ENCODE results near the gene ERMARD.

ERMARD gene

DNA sequence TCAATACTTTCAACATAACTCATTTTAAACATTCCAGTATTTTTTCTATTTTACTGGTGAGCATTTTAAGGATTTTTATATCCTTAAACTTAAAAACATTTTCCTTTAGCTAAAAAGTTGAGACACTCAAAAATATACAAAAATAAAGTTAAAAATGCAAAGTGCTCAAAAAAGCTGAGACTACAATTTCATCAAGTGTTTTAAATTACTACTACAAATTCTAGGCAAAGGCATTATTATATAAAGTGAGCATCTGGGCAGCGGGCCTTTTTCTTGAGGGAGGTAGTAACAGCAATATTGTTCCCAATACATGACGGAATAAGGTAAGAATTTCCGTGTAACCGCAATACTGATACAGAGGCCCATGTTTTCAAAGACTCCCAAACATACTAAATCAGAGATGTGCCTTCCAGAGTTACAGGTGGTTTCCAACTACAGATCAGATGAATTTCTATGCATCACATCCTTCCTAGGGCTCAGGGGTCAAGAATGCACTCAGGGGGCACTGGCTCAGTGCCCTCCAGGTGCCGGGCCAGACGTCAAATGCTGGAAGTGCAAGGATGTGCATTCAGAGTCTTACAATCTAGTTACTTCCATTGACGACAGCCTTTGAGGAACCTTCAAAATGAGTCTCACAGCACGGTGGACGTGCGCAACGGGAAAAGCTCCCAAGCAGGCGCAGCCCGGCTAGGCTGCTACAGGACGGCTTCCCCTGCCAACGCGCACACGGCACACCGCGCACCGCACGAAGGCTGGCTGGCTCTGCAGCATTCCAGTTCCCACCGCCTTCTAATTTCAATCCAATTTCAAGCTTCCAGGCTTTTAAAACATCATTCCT is 28.8 kb upstream of the ERMARD start:
- no peaks in the 10 kb centered on the region for H3K36me3 ChIP-seq (ENCODE audit: insufficient read depth, low read length)
- peaks cover 22% of the 10 kb centered on the region for H3K4me1 ChIP-seq (ENCODE audit: control insufficient read depth, insufficient read depth, low read length)
- H3K4me2 ChIP-seq (ENCODE audit: low read length), result peak overlapping the region; percentile 93
- H3K4me3 ChIP-seq (ENCODE audit: low read length), result peak overlapping the region; percentile 74
- H3K27me3 ChIP-seq (ENCODE audit: control insufficient read depth, insufficient read depth, low read length), result no peaks in the 10 kb centered on the region
- H3K9ac ChIP-seq (ENCODE audit: low read depth, low read length), result peak overlapping the region; percentile 70
- no peaks in the 10 kb centered on the region for H3K9me3 ChIP-seq (replicated peaks; ENCODE audit: low read length)

DNA sequence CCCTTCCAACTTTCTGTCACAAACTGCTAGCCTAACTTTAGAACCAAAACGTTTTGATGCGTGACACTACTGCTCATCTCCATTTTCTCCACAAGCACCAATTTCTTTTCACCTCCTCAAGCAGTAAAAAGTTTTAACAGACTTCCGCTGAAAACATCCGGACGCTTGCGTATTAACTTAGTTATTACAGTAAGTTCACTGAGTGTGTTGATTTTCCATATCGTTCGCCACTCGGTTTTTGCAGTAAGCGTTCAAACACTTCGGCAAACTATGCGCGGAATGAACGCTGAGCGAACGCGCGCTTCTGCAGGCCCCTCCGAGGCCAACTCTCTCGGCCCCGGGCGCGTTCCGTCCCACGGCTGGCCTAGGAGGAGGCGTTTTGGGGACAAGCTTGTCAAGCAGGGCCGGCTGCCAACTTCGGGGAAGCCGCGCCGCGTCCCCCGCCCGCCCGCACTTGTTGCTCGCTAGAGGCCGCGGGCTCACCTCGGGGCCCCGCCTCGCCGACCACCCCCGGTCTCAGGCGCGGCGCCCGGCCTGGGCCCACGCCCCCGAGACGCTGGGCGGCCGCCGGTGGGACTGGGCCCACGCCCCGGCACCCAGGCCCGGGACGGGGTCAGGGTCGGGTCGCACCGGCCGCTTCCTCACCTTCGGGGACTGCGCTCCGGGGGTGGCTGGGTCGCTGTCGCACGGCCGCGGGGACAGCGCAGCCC is 28.1 kb upstream of the ERMARD start:
- H3K9ac ChIP-seq (ENCODE audit: low read depth, low read length), result peak overlapping the region; percentile 70
- no peaks in the 10 kb centered on the region for H3K27me3 ChIP-seq (ENCODE audit: control insufficient read depth, insufficient read depth, low read length)
- peak overlapping the region; percentile 74 for H3K4me3 ChIP-seq (ENCODE audit: low read length)
- peaks cover 22% of the 10 kb centered on the region for H3K4me1 ChIP-seq (ENCODE audit: control insufficient read depth, insufficient read depth, low read length)
- peak overlapping the region; percentile 93 for H3K4me2 ChIP-seq (ENCODE audit: low read length)
- H3K9me3 ChIP-seq (replicated peaks; ENCODE audit: low read length), result no peaks in the 10 kb centered on the region
- H3K36me3 ChIP-seq (ENCODE audit: insufficient read depth, low read length), result no peaks in the 10 kb centered on the region

DNA sequence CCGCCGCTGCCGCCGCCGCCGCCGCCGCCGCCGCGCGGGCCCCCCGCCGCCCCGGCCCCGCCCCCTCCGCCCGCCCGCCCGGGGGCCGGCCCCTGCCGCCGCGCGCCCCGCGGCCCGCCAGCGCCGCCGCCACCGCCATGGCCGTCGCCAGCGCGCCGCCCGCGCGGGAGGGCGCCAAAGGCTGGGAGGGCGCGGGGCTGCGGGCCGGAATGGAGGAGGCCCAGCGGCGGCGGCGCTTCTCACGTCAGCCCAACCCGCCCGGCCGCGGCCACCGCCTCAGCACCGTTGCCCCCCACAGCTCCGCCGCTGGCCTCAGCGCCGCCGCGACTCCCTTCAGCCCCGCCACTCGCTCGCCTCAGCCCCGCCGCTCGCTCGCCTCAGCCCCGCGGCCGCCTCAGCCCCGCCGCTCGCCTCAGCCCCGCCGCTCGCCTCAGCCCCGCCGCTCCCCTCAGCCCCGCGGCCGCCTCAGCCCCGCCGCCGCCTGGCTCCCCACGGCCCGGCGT is 27.4 kb upstream of the ERMARD start:
- H3K4me1 ChIP-seq (ENCODE audit: control insufficient read depth, insufficient read depth, low read length), result peaks cover 22% of the 10 kb centered on the region
- H3K27me3 ChIP-seq (ENCODE audit: control insufficient read depth, insufficient read depth, low read length), result no peaks in the 10 kb centered on the region
- H3K4me3 ChIP-seq (ENCODE audit: low read length), result peak overlapping the region; percentile 70
- H3K9ac ChIP-seq (ENCODE audit: low read depth, low read length), result peak overlapping the region; percentile 59
- peak overlapping the region; percentile 61 for H3K4me2 ChIP-seq (ENCODE audit: low read length)
- no peaks in the 10 kb centered on the region for H3K36me3 ChIP-seq (ENCODE audit: insufficient read depth, low read length)
- H3K9me3 ChIP-seq (replicated peaks; ENCODE audit: low read length), result no peaks in the 10 kb centered on the region

DNA sequence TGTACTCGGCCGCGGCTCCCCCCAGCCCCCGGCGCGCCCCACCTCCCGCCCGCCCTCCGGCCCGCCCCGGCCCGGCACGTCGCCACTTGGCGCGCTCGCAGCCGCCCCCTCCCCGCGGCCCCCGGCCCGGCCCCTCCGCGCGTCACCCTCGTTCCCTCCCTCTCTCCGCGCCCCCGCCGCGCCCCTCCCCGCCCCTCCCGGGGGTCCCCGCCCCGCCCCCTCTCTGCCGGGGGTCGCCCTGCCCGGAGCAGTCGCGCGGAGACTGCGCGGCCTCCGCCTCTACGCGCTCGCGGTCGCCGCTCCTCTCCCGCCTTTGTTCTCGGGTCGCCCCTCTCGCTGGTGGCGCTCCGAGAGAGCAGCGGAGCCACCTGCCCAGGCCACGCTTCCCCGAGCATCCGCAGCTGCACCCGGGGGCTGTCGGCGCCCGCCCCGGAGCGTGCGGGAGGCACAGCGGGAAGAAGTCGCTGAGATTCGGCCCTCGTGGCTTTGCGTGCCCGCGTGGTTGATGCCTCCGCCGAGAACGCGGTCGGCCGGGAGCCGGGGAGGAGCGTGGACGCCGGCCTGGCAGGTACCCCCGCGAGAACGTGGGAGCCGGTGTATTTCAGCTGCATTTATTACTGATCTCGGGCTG is 26.8 kb upstream of the ERMARD start, which contains the start of gene PHF10:
TSS of gene PHF10 (minus strand) at position 7 of the 631 bp plus-strand sequence. CDS start 569 bp downstream, outside the sequence.
- Histone ChIP-seq H3K27me3 (ENCODE audit: control insufficient read depth, insufficient read depth, low read length) (no peaks in the 10 kb centered on the region), H3K9ac (ENCODE audit: low read depth, low read length) (peak within 1 kb of the TSS; percentile 70), H3K4me1 (ENCODE audit: control insufficient read depth, insufficient read depth, low read length) (peaks cover 20% of the 10 kb centered on the region), H3K36me3 (ENCODE audit: insufficient read depth, low read length) (no peaks in the 10 kb centered on the region), H3K9me3 (replicated peaks; ENCODE audit: low read length) (no peaks in the 10 kb centered on the region), H3K4me3 (ENCODE audit: low read length) (peak within 1 kb of the TSS; percentile 74), H3K4me2 (ENCODE audit: low read length) (peak within 1 kb of the TSS; percentile 93)

DNA sequence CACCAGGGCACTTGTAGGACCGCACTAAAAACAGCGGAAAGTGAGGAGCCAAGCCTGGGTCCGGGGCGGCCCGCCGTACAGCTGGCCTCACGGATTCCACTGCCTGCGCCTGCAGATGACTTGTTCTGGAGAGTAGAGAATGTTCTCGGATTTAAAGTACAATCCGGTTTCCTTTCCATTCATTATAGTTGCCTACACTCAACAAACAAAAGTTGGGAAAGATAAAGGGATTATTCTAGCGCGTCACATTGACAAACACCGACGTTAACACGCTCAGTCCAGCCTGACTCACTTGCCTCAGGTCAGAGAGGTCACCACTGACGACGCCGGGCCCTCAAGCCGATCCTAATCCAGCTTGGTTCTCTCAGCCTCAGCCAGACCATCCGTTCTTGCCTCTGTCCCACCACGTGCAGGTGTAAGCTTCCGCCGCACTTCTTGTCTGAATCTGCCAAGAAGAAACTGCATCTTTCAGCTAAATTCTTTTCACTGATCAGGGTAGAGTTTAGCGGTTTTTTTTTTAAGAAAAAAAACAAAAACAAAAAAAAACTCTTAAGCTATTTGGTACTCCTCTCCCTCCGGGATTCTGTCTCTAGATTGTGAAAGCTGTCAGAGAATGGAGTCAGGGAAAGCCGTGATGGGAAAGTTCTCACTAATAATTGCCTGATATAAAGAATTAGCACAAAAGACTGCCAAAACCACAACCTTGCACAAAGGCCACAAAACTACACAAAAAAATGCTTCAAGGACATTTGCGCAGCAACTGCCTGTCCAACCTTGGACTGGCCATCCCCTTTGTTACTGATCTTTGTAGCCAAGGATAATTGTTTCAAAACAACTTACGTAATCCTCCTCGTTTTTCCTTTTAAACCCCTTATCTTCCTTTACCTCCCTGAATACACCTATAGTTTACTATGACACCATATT is 26.0 kb upstream of the ERMARD start:
- no peaks in the 10 kb centered on the region for H3K9me3 ChIP-seq (replicated peaks; ENCODE audit: low read length)
- peak overlapping the region; percentile 64 for H3K9ac ChIP-seq (ENCODE audit: low read depth, low read length)
- peak overlapping the region; percentile 85 for H3K4me2 ChIP-seq (ENCODE audit: low read length)
- no peaks in the 10 kb centered on the region for H3K36me3 ChIP-seq (ENCODE audit: insufficient read depth, low read length)
- H3K27me3 ChIP-seq (ENCODE audit: control insufficient read depth, insufficient read depth, low read length), result no peaks in the 10 kb centered on the region
- peak overlapping the region; percentile 70 for H3K4me3 ChIP-seq (ENCODE audit: low read length)
- peaks cover 20% of the 10 kb centered on the region for H3K4me1 ChIP-seq (ENCODE audit: control insufficient read depth, insufficient read depth, low read length)

DNA sequence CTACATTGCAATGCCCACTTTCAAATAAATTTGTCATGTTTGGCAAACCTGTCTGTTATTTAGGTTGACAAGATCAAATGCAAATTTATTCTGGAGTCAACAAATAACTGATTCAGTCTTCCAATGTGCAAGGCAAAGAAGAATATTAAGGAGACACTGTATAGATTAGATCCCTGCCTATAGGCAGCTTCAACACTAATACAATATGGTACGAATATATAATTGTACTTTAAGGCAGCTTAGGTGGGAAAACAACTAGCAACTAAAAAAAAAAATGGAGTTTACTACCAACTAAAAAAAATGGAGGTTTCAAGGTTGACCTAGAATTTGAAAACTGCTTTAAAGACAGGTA is 25.4 kb upstream of the ERMARD start:
- no peak overlapping the region for H3K4me2 ChIP-seq (ENCODE audit: low read length)
- no peaks in the 10 kb centered on the region for H3K9me3 ChIP-seq (replicated peaks; ENCODE audit: low read length)
- no peak overlapping the region for H3K9ac ChIP-seq (ENCODE audit: low read depth, low read length)
- no peaks in the 10 kb centered on the region for H3K36me3 ChIP-seq (ENCODE audit: insufficient read depth, low read length)
- no peaks in the 10 kb centered on the region for H3K27me3 ChIP-seq (ENCODE audit: control insufficient read depth, insufficient read depth, low read length)
- H3K4me1 ChIP-seq (ENCODE audit: control insufficient read depth, insufficient read depth, low read length), result peaks cover 20% of the 10 kb centered on the region
- H3K4me3 ChIP-seq (ENCODE audit: low read length), result no peak overlapping the region

DNA sequence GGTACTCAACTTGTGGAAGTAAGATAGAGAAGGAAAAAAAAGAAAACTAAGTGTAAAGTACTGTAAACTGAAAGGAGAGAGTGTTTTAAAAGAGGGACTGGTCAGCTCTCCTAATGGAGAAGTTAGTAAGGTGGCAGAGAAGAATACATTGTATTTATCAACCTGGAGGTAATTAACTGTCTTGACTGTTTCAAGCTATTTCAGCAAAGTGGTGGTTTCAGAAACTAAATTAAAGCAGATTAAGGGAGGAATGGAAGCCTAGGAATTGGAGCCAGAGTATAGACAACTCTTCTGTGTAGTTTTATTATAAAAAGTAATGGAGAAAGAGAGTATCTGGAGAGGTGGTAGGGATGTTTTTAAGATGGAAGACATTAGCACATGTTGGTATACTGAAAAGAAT is 24.5 kb upstream of the ERMARD start:
- no peak overlapping the region for H3K9ac ChIP-seq (ENCODE audit: low read depth, low read length)
- H3K27me3 ChIP-seq (ENCODE audit: control insufficient read depth, insufficient read depth, low read length), result no peaks in the 10 kb centered on the region
- H3K9me3 ChIP-seq (replicated peaks; ENCODE audit: low read length), result no peaks in the 10 kb centered on the region

DNA sequence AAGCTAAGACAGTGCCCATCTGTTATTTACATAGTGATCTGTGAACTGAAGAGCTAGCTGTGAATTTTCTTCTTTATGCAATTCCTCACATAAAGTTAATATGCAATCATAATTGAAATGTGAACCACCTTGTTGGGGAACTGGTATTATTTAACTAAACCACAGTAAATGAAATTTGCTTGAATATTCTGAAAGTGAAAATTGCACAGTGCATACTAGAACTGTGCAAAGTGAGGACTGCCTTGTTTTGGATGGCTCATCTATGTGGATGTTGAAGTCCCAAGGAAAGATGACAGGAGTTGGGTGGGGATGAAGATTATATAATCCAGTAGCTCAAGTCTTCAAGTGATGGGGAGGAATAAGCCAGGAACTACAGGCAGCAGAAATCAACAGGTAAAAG is 21.5 kb upstream of the ERMARD start:
- no peak overlapping the region for H3K9ac ChIP-seq (ENCODE audit: low read depth, low read length)
- no peaks in the 10 kb centered on the region for H3K9me3 ChIP-seq (replicated peaks; ENCODE audit: low read length)
- no peak overlapping the region for H3K4me3 ChIP-seq (ENCODE audit: low read length)
- peaks cover 5% of the 10 kb centered on the region for H3K4me1 ChIP-seq (ENCODE audit: control insufficient read depth, insufficient read depth, low read length)
- no peak overlapping the region for H3K4me2 ChIP-seq (ENCODE audit: low read length)
- no peaks in the 10 kb centered on the region for H3K36me3 ChIP-seq (ENCODE audit: insufficient read depth, low read length)
- no peaks in the 10 kb centered on the region for H3K27me3 ChIP-seq (ENCODE audit: control insufficient read depth, insufficient read depth, low read length)

More for the DNA sequence above, 24.5 kb upstream of the ERMARD start:
- peaks cover 16% of the 10 kb centered on the region for H3K4me1 ChIP-seq (ENCODE audit: control insufficient read depth, insufficient read depth, low read length)
- no peak overlapping the region for H3K4me3 ChIP-seq (ENCODE audit: low read length)
- no peak overlapping the region for H3K4me2 ChIP-seq (ENCODE audit: low read length)
- no peaks in the 10 kb centered on the region for H3K36me3 ChIP-seq (ENCODE audit: insufficient read depth, low read length)

DNA sequence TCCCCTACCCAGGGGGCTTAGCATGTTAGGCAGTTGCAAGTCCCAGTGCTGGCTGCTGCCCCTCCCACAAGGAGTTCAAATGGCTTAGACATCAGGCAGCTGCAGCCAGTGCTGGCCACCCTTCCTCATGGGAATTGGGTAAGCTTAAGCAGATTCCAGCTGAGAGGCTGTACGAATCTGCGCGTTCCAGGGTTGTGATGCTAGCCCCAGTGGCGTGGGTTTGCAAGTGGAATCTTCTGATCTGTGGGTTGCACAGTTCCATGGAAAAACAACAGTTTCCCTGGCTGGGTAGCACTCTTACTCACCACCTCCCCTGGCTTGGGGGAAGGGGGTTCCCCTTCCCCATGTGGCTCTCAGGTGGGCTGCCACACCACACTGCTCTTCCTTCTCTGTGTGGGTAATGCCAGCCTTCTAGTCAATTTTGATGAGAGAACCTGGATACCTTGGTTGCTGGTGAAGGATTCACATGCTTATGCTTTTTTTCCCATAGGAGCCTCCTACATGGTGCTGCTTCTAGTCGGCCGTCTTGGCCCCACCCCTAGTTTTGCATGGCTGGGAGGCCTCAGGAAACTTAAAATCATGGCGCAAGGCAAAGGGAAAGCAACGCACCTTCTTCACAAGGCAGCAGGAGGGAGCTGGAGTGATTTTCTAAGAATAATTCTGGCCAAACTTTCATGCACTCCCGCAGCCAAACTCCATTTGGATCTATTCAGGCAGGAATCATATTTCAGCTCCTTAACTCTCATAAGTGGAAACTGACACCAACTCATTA is 13.0 kb upstream of the ERMARD start:
- no peak overlapping the region for H3K4me3 ChIP-seq (ENCODE audit: low read length)

DNA sequence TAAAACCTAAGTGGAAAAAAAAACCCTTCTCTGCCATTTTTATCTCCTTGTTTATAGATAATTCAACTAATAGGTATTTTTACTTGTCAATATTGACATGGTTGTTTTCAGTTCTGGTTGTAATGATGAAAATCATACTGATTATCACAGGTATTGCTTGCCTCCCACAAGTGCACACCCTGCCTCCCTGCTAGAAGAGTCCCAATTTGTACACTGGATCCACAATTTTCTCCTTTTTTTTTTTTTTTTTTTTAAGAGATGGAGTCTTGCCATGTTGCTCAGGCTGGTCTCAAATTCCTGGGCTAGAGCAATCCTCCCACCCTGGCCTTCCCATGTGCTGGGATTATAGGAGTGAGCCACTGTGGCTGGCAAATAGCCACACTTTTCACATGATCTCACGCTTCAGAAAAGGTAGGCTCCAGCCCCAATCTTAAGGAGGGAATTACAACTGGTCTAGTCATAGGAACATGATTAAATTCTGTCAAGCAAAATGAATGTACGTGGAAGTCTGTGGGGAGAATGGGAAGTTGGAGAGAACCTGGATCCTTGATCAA is 12.4 kb upstream of the ERMARD start:
- no peaks in the 10 kb centered on the region for H3K9me3 ChIP-seq (replicated peaks; ENCODE audit: low read length)
- no peaks in the 10 kb centered on the region for H3K36me3 ChIP-seq (ENCODE audit: insufficient read depth, low read length)
- no peak overlapping the region for H3K9ac ChIP-seq (ENCODE audit: low read depth, low read length)
- no peak overlapping the region for H3K4me3 ChIP-seq (ENCODE audit: low read length)
- no peaks in the 10 kb centered on the region for H3K4me1 ChIP-seq (ENCODE audit: control insufficient read depth, insufficient read depth, low read length)
- H3K27me3 ChIP-seq (ENCODE audit: control insufficient read depth, insufficient read depth, low read length), result peaks cover 21% of the 10 kb centered on the region
- H3K4me2 ChIP-seq (ENCODE audit: low read length), result no peak overlapping the region

More for the DNA sequence above, 13.0 kb upstream of the ERMARD start:
- Histone ChIP-seq H3K36me3 (ENCODE audit: insufficient read depth, low read length) (no peaks in the 10 kb centered on the region), H3K9ac (ENCODE audit: low read depth, low read length) (no peak overlapping the region), H3K4me1 (ENCODE audit: control insufficient read depth, insufficient read depth, low read length) (no peaks in the 10 kb centered on the region), H3K9me3 (replicated peaks; ENCODE audit: low read length) (no peaks in the 10 kb centered on the region), H3K4me2 (ENCODE audit: low read length) (no peak overlapping the region), H3K27me3 (ENCODE audit: control insufficient read depth, insufficient read depth, low read length) (peaks cover 21% of the 10 kb centered on the region)

Data from skeletal muscle satellite cell (primary cell).